HG03095 (cell line): ENCODE results near the gene SREK1.

Source experiments
- ATAC-seq: cut with Tn5 transposase; IDR thresholded peaks from one replicate; pipeline ENCODE4 v1.9.1; 2021; ENCODE audit warnings: moderate library complexity; ENCODE audit not compliant: unreplicated experiment

SREK1 gene

DNA sequence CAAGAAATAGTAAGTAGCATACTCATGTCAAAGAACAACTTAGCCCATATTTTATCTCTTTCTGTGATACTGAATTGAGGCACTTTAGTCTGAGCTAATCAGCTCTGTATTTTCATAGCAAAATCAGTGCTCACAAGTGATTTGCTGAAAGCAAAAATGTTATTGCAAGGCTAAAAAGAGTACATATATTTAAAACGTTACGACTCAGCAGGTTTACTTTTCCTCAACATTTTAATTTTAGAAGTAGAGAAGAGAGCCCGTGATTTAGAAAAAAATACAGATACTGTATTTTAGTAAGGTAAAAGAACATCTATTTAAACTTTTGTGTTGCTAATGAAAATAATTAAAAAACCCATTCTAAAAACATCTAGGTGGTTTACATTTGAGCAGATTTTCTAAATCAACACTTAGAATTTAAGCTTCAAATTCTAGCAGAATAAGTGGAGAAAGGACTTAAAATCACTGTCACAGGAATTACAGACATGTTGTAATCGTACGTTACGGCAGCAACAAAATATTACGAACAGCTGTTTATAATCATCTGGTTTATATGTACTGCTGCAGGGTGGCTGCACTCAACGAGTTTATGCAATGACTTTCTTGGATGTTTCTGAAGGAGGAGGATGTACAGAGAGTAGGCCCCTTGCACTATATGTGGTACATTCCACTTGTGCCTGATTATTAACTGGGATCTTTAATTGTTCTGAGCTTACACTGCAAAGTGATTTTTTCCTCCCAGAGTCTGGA lies 20.1 kb downstream of the SREK1 start:
- no peak for ATAC-seq

DNA sequence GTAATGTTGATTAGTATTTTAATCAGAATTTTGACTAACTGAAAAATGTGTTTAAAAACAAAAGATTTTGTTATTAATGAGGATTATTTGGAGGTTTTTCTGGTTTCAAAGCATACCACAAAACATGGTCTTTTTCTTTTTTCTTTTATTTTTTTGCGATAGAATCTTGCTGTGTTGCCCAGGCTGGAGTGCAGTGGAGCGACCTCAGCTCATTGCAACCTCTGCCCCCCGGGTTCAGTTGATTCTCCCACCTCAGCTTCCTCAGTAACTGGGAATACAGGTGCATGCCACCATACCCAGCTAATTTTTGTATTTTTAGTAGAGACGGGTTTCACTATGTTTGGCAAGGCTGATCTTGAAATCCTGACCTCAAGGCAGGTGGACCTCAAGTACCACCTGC lies 24.1 kb downstream of the SREK1 start:
- no peak for ATAC-seq

DNA sequence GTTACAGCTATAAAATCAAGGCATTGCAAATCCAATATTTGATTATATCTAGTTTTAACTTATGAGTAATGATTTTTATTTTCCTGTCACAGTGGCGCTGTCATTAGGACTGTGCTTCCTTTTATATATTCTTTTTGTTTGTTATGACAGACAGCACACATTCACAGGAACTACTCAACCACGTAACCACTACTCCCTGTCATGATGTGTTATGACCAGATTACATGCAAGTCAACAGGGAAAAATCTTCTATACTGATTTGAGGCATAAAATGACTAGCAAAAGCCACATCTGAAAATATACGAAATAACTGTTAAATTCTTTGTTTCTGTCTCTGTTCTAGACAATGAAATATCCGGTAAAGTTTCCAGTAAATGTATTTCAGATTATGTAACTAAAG lies 25.4 kb downstream of the SREK1 start:
- ATAC-seq, result no peak

DNA sequence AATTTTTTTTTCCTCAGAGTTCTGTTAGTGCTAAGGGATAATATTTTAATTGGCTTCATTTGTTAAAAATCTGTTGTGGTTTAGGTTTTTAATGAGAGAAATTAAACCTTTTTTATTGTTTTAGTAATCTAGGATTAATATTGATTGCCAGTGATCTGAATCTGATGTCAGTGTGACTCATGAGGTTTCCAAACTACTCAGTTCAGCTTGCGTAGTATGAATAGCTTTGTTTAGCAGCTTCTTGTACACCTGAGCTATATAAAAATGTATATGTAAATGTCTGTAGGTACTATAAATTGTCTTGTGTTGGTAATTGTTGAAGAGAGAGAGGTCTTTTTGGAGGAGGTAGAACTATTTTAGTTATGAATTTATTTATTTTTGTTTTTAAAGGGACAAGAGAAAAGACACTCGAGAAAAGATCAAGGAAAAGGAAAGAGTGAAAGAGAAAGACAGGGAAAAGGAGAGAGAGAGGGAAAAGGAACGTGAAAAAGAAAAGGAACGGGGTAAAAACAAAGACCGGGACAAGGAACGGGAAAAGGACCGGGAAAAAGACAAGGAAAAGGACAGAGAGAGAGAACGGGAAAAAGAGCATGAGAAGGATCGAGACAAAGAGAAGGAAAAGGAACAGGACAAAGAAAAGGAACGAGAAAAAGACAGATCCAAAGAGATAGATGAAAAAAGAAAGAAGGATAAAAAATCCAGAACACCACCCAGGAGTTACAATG lies 26.3 kb downstream of the SREK1 start:
- no peak for ATAC-seq

DNA sequence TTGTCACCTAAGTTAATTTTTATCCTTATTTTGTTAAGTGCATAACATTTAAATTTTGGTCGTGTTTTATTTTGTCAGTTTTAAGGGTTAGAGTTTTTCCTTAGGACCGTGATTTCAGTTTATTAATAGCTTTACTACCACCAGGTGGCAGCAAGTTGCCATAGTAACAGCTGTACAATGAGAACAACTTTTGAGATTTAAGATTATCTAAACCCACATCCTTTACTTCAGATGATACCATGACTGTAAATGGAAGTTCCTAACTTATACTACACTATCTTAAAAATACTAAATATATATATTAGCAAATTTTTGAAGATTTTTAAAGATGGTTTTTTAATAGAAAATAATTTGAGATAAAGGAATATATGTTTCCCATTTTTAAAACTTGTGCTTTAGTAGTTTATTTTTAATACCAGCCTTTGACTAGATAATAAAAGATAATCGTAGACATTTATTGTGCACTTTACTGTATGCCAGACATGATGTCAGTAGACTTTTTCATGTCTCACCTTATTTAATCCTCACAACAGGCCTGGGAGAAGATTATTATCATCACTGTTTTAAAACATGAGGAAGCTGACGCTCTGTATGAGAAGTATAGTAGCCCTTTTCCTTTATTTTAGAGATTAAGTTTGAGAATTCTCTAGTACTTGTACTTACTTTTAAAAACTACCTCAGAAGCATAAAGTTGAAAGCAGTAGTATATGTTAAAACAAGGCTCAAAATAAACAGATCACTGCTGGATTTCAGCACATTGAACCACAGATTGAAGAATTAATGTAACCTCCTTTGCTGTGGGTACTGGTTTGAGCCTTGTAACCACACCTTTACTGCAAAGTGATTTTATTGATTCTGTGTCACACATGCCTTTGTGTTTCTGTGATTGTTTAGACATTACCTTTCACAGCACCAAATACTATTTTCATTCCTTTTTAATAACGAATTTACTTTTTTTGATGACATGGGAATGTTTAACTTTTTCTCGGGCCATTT lies 27.5 kb downstream of the SREK1 start:
- ATAC-seq, result peak; percentile 57

DNA sequence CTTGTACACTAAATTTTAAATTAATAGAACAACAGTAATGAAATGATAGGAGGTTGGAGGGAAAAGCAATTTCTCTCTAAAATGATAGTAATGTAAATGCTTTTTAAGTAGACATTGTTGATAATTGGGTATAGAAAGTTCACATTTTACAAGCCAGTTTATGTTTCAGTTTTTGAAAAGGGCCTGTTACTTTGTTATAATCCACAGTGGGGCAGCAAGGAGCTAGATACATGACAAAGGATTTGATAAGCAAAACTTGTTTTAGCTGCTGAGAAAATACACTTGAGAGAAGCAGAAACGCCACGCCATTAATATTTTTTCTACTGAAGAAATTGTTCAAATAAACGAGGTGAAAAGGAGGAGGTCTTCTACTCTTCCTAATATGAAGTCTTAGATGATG lies 30.2 kb downstream of the SREK1 start:
- no peak for ATAC-seq

GRCh38 chr5:66178799-66179198 lies 34.7 kb downstream of the SREK1 start:
- ATAC-seq, result no peak

GRCh38 chr5:66179297-66180051 lies 35.4 kb downstream of the SREK1 start:
- ATAC-seq, result no peak

- no peak for ATAC-seq
These were observed 36.4 kb downstream of the SREK1 start for GRCh38 chr5:66180282-66181155.

GRCh38 chr5:66186108-66186507 lies 42.0 kb downstream of the SREK1 start:
- no peak for ATAC-seq

GRCh38 chr5:66193419-66193818 lies 49.3 kb downstream of the SREK1 start:
- ATAC-seq, result no peak

DNA sequence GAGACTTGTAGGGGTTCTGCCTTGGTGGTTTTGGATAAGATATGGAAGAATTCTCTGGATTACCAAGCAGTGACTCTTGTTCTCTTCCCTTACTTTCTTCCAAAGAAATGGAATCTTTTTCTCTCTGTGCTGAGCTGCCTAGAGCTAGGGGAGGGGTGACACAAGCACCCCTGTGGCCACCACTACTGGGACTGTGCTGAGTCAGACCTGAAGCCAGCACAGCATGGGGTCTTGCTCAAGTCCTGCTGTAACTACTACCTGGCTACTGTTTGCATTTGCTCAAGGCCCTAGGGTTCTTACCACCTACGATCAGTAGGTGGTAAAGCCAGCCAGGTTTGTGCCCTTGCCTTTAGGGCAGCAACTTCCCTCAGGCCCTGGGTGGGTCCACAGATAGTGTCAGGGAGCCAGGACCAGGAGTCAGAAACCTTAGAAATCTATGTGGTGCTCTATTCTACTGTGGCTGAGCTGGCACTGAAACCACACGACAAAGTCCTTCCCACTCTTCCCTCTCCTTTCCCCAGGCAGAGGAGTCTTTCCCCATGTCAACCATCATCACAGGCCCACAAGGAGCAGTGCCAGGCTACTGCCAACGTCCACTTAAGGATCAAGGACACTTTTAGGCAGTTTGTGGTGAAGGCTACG lies 53.8 kb downstream of the SREK1 start:
- no peak for ATAC-seq

DNA sequence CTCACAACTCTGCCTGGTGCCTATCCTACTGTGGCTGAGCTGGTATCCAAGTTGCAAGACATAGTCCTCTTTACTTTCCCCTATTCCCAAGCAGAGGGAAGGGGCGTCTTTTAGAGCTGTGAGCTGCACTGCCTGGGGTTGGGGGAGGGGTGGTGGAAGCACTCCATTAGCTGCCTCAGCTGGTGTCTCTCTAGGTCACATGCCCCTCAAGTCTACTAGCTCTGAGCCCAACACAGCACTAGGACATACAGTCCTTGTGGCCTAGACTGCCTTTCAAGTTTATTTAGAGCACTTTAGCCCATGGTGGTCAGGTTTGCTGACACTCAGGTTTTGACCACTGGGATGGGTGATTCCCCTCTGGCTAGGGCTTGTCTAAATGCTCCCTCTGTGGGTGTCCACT lies 54.7 kb downstream of the SREK1 start:
- ATAC-seq, result no peak

DNA sequence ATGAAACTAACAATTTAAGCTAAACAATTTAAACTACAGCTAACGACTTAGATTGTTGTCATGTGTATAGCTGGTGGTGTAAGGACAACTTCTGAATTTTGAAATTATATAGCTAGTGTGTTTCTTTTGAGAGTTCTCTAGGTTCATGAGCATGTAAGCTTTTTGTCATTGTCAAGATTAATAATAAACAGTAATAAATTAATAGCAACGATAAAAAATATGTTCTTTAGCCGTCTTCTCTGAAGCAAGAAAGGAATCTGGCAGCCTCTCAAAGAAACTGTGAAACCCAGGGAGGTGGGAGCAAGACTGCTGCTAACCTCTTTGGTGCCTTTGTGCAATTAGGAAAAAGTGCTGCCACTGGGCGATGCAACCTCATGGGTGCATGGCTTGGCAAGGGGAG lies 59.4 kb downstream of the SREK1 start:
- ATAC-seq, result no peak

GRCh38 chr5:66206465-66206864 lies 62.4 kb downstream of the SREK1 start:
- ATAC-seq, result no peak

DNA sequence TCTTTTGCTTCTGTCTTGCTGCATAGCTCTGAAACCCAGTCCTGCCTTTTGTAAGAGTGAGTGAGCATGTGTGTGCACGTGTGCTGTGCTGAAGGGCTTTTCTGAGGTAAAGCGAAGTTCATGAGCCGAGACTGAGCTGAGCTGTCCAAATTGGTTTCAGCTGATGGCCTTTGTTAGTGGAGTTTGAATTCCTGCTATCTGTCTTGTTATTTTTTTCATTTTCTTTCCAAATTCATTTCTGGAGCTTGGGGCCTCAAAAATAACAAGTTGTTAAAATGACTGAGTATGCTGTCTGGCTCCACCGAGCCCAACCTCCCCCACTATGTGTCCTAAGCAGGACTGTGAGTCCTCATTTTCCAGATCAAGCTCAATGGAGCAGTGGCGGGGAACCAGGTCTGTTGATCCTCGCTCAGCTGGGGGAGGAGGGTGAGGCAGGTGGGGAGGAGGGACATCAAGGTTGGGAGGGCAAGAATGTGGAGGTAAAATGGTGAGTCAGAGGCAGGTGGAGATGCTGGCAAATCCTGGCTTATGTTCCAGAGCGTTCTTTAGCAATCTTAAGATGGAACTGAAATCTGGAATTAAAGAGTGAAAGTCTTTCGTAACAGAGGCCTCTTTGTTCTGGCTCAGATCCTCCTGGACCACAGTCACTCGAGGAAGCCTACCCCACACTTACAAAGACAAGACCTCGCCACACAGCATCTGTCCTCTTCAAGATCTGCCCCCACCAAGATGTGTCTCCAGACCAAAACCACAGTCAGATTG lies 63.9 kb downstream of the SREK1 start:
- ATAC-seq, result no peak

- no peak for ATAC-seq
These were observed 65.2 kb downstream of the SREK1 start for GRCh38 chr5:66209350-66209749.

- no peak for ATAC-seq
These were observed 65.7 kb downstream of the SREK1 start for GRCh38 chr5:66209794-66210193.
